Upper lobe of right lung (tissue), 1 donor: Measurements from ENCODE around the gene LRRC25. TPM values are rescaled to one million over a fixed set of nuclear protein-coding genes. Genes with fewer than 3 reads are reported as not detected.

Source experiments
- ATAC-seq: fragments of 200-7000 bp; cut with Tn5 transposase; one replicate; pipeline ENCODE4 v1.9.1; 2020; ENCODE audit warnings: mild to moderate bottlenecking, moderate library complexity
- DNase-seq: peaks from one replicate; pipeline ENCODE4 v3.0.0-alpha.2; 2020
- H3K27ac ChIP-seq: fragments of 200-600 bp; one replicate; pipeline ENCODE4 v1.8.0; 2022
- H3K27me3 ChIP-seq: fragments of 200-600 bp; one replicate; pipeline ENCODE4 v1.8.0; 2022; ENCODE audit warnings: mild to moderate bottlenecking
- H3K36me3 ChIP-seq: fragments of 200-600 bp; one replicate; pipeline ENCODE4 v1.8.0; 2022
- H3K4me1 ChIP-seq: fragments of 200-600 bp; one replicate; pipeline ENCODE4 v1.8.0; 2022
- H3K4me3 ChIP-seq: fragments of 200-600 bp; one replicate; pipeline ENCODE4 v1.8.0; 2022; ENCODE audit warnings: mild to moderate bottlenecking
- H3K9me3 ChIP-seq: fragments of 200-600 bp; one replicate; pipeline ENCODE4 v1.8.0; 2022
- intact Hi-C: fragments of 100-400 bp; cut with DNase I; formaldehyde crosslinking; loops from one replicate; pipeline ENCODE4 v1.11.0; 2022
- total RNA-seq: library from RNA; stranded (reverse); fragmentation: NEBNext Ultra II Directional; extraction: Animal tissue kit (Norgen Biotek cat#: 25700); gene quantifications from one replicate; pipeline ENCODE4 v1.2.1, GENCODE V29; 2021
- TF ChIP-seq, protein P1 (sequence below): fragments of 200-600 bp; IDR thresholded peaks from one replicate; pipeline ENCODE4 v1.8.0; 2022; ENCODE audit warnings: antibody characterized with exemption
- donor health status: DM: no; HTN: yes; CAD: no; lungs with severe emphysema.

The LRRC25 gene
- total RNA-seq, 1 donor from 2014 or later, result 22.7 TPM

DNA sequence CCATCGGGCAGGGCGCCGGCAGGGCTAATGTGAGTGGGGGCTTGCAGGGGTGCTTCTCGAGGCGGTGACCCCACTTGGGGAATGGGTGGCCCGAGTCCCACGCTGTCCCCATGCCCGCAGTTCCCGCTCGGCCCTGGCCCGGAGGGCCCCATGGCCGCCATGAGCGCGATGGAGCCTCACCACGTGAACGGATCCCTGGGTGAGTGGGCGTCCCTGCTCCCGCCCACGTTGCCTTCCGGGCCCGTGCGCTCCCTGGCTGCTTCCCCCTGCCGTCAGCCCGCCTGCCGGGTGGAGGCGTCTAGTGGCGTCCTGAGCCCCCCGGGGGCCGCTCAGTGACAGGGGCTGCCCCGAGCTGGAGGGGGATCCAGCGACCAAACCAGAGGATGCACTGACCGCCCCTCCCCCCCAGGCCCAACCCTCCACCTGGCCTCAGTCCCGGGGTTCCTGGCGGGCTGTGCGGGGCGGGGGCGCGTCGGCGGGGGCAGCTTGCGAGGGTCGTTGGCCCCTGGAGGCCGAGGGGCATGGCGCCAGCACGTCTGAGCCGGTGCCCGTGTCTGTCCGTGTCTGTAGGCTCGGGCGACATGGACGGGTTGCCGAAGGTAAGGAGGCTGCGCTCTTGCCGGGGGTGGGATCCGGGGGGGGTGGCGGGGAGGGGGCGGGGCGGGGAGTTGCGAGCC, 35.7 kb upstream of the LRRC25 start:
- Histone ChIP-seq H3K36me3 (no peaks in the 10 kb centered on the region), H3K4me1 (peaks cover 30% of the 10 kb centered on the region), H3K27me3 (no peaks in the 10 kb centered on the region), H3K9me3 (no peaks in the 10 kb centered on the region), H3K27ac (no peak overlapping the region), H3K4me3 (peak overlapping the region; percentile 45)
- TF ChIP-seq, protein P1, sequence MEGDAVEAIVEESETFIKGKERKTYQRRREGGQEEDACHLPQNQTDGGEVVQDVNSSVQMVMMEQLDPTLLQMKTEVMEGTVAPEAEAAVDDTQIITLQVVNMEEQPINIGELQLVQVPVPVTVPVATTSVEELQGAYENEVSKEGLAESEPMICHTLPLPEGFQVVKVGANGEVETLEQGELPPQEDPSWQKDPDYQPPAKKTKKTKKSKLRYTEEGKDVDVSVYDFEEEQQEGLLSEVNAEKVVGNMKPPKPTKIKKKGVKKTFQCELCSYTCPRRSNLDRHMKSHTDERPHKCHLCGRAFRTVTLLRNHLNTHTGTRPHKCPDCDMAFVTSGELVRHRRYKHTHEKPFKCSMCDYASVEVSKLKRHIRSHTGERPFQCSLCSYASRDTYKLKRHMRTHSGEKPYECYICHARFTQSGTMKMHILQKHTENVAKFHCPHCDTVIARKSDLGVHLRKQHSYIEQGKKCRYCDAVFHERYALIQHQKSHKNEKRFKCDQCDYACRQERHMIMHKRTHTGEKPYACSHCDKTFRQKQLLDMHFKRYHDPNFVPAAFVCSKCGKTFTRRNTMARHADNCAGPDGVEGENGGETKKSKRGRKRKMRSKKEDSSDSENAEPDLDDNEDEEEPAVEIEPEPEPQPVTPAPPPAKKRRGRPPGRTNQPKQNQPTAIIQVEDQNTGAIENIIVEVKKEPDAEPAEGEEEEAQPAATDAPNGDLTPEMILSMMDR, result no peak
- ATAC-seq, result peak; percentile 1
- no peak for DNase-seq
- intact Hi-C loops, result no loop called here

DNA sequence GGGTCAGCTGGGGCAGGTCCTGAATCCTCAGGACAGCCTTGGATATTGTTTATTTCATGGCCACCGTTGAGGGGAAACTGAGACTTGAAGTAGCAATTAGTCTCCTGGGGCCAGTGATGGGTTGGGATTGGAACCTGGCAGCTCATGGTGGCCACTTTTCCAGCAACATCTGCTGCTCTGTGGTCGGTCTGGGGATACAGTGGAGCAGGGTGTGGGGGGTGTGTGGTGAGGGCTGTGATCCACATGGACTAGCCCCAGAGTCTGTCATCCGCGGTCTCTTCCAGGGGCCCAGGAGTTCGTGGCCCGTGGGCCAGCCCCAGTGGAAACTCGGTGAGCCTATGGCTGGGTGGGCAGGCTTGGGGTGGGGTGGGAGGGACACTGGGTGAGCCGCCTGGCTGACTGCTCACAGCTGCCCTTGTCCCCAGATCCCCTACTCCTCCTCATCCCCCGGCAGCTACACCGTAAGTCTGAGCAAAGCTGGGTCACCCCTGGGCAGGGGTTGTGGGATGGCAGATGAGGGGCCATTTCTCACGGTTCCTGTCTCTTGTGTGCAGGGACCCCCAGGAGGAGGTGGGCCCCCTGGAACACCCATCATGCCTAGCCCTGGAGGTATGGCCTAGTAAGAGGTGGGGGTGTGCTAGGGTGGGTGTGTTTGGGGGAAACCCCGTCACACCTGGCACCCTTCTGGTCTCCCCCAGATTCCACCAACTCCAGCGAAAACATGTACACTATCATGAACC, 35.0 kb upstream of the LRRC25 start:
- Histone ChIP-seq H3K4me1 (peaks cover 29% of the 10 kb centered on the region), H3K4me3 (peak overlapping the region; percentile 45)
- no peak for DNase-seq

DNA sequence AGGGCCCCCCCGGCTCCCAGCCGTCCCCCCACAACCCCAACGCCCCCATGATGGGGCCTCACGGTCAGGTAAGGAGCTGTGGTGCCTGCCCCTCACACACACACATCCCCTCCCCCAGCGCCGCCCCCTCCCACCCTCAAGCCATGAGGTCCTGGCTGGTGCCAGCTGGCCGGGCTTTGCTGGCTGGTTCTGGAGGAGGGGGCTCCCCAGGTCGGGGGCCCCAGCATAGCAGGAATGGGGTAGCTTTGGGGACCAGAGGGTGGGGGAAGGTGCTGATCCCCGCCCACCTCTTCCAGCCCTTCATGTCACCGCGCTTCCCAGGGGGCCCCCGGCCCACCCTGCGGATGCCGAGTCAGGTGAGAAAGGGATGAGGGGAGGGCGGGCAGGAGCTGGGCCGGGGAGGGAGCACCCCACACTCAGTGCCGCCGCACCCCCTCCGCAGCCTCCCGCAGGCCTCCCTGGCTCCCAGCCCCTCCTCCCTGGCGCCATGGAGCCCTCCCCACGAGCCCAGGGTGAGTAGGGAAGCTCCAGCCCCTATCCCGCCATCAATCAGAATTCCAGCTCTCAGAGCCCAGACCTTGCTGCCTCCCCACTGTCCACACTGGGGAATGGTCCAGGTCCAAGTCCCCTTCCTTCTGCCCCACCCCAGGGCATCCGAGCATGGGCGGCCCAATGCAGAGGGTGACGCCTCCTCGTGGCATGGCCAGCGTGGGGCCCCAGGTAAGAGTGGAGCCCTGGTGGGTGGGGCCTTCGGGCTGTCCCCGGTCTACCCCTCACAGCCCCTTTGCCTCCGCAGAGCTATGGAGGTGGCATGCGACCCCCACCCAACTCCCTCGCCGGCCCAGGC, 34.2 kb upstream of the LRRC25 start:
- Histone ChIP-seq H3K27me3 (no peaks in the 10 kb centered on the region), H3K27ac (no peak overlapping the region), H3K9me3 (no peaks in the 10 kb centered on the region), H3K36me3 (no peaks in the 10 kb centered on the region), H3K4me3 (no peak overlapping the region), H3K4me1 (peaks cover 24% of the 10 kb centered on the region)
- TF ChIP-seq, protein P1, result no peak
- ATAC-seq (no peak), DNase-seq (no peak)
- intact Hi-C loops, result no loop called here

More for the DNA sequence above, 35.0 kb upstream of the LRRC25 start:
- Histone ChIP-seq H3K27me3 (no peaks in the 10 kb centered on the region), H3K9me3 (no peaks in the 10 kb centered on the region), H3K36me3 (no peaks in the 10 kb centered on the region), H3K27ac (no peak overlapping the region)
- TF ChIP-seq, protein P1, result no peak
- intact Hi-C loops, result no loop called here
- ATAC-seq, result no peak

DNA sequence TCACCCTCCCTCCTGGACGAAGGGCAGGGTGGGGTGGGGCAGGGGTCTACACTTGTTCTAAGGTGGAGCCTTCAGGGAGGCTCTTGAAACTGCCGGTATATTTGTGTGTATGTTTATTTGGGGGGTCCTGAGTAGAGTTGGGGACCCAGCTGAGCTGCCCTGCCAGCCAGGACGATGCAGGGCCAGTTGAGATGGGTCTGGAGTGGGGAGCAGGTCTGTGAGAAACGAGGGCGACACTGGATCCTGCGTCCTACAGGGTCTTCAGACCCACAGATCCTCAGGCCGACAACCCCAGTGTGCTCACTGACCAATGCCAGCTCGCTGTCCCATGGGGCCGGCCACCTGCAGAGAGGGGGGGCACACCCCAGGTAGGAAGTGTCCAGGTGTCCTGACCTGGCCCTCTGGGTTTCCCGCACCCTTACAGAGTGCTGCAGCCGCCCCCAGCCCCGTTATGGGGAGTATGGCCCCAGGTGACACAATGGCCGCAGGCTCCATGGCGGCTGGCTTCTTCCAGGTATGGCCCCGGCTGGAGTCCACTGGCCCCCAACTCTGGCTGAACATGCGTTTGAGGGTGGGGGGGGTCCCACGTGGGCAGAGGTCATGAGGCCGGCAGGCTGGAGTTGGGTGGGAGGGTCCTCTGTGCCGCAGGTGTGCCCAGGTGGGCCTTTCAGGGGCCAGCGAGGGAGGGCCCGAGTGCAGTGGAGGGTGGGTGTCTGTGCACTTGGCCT, 33.2 kb upstream of the LRRC25 start:
- TF ChIP-seq, protein P1, result no peak
- no peaks in the 10 kb centered on the region for H3K36me3 ChIP-seq
- no peaks in the 10 kb centered on the region for H3K27me3 ChIP-seq
- intact Hi-C loops, result no loop called here
- DNase-seq (no peak), ATAC-seq (no peak)
- H3K27ac ChIP-seq, result no peak overlapping the region
- H3K4me3 ChIP-seq, result no peak overlapping the region
- no peaks in the 10 kb centered on the region for H3K9me3 ChIP-seq
- peaks cover 26% of the 10 kb centered on the region for H3K4me1 ChIP-seq

DNA sequence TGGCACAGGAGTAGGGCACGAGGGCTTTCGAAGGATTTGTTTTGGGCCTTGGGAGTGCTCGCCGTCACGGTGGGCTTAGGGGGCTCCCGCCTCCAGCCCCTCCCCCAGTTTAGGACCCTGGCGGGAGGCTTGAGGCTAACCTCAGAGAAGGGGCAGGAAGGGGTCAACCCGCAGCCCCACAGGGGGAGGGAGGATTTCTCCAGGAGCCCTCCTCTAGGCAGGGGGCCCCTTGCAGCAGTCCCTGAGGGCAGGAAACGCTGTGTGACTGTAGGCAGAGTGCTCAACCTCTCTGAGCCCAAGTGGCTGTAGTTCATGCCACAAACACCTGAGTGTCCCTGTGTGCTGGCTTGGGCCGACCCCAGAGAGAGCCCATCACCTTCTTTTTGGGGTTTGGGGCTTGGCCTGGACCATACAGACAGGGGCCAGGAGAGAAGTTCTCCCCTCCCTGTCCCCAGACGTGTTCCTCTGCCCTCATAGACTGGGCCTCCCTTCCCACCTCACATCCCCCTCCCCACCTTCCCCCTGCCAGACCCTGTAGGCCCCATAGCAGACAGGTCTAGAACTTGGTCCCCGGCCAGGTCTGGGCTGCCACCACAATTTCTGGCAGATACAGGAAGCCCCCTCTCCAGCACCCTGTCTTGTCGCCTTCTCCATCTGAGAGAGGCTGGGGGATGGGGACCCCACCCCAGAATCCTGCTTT, 32.4 kb upstream of the LRRC25 start:
- DNase-seq, result no peak
- no peak for ATAC-seq
- no peak overlapping the region for H3K4me3 ChIP-seq
- peak overlapping the region; percentile 63 for H3K27ac ChIP-seq
- no peaks in the 10 kb centered on the region for H3K36me3 ChIP-seq
- TF ChIP-seq, protein P1, result no peak
- peaks cover 30% of the 10 kb centered on the region for H3K4me1 ChIP-seq
- intact Hi-C loops, result no loop called here
- H3K27me3 ChIP-seq, result no peaks in the 10 kb centered on the region
- H3K9me3 ChIP-seq, result no peaks in the 10 kb centered on the region
